IMR-90 (cell line): ENCODE data around the gene ARPC5. TPM values are rescaled to one million over a fixed set of nuclear protein-coding genes. Genes with fewer than 3 reads are reported as not detected.

Experiments used
- ATAC-seq: fragments of 200-7000 bp; cut with Tn5 transposase; 2 replicates; pipeline ENCODE4 v1.9.1; 2020; ENCODE audit warnings: low read depth, mild to moderate bottlenecking, moderate library complexity
- BruUV-seq: library from RNA; stranded (reverse); fragments of 400-500 nt; replicated peaks from 2 replicates; lab custom pipeline; 2021; lab: Mats Ljungman, UMichigan
- CTCF ChIA-PET: fragments of 300-600 bp; formaldehyde crosslinking; extraction: SDS; loops from one replicate; lab custom pipeline; 2021; ENCODE audit warnings: antibody characterized with exemption; lab: Yijun Ruan, JAX
- POLR2A ChIA-PET: fragments of 300-600 bp; sonication (Branson Sonifier 250); formaldehyde crosslinking; loops from one replicate; lab custom pipeline; 2022; ENCODE audit warnings: antibody characterized with exemption; ENCODE audit not compliant: unreplicated experiment; lab: Charles Lee
- DNase-seq: peaks from one replicate; pipeline ENCODE4 v3.0.0; 2013
- H2AFZ ChIP-seq: replicated peaks from 2 replicates; pipeline ENCODE3; 2013; ENCODE audit warnings: low read length, mild to moderate bottlenecking; ENCODE audit not compliant: poor library complexity
- H2AK5ac ChIP-seq: 2 replicates; pipeline ENCODE4 v1.6.1; 2013; ENCODE audit warnings: low read depth, low read length, inconsistent platforms
- H2AK9ac ChIP-seq: replicated peaks from 2 replicates; pipeline ENCODE3; 2013; ENCODE audit warnings: mild to moderate bottlenecking, low read depth, low read length, moderate library complexity; ENCODE audit not compliant: poor library complexity
- H2BK120ac ChIP-seq: 2 replicates; pipeline ENCODE4 v1.6.1; 2013; ENCODE audit warnings: low read depth, low read length, inconsistent platforms
- H2BK15ac ChIP-seq: 3 replicates; pipeline ENCODE4 v1.6.1; 2013; ENCODE audit warnings: low read depth, low read length, inconsistent platforms
- H2BK20ac ChIP-seq: 2 replicates; pipeline ENCODE4 v1.6.1; 2013; ENCODE audit warnings: low read depth, mild to moderate bottlenecking, inconsistent platforms, low read length, moderate library complexity
- H2BK5ac ChIP-seq: 2 replicates; pipeline ENCODE4 v1.6.1; 2013; ENCODE audit warnings: mild to moderate bottlenecking, low read depth, low read length, inconsistent platforms; ENCODE audit not compliant: poor library complexity, severe bottlenecking
- H3K14ac ChIP-seq: replicated peaks from 2 replicates; pipeline ENCODE4 v1.6.1; 2013; ENCODE audit warnings: low read depth, low read length, inconsistent platforms
- H3K18ac ChIP-seq: 2 replicates; pipeline ENCODE4 v1.6.1; 2013; ENCODE audit warnings: low read depth, low read length, control low read depth
- H3K23ac ChIP-seq: 2 replicates; pipeline ENCODE4 v1.6.1; 2013; ENCODE audit warnings: low read depth, low read length, inconsistent platforms
- H3K27ac ChIP-seq: 2 replicates; pipeline ENCODE4 v1.5.1; 2013; ENCODE audit warnings: mild to moderate bottlenecking, control low read depth, low read length; ENCODE audit not compliant: insufficient read depth
- H3K27me3 ChIP-seq: 2 replicates; pipeline ENCODE4 v1.6.1; 2013; ENCODE audit warnings: low read length; ENCODE audit not compliant: control insufficient read depth, insufficient read depth
- H3K36me3 ChIP-seq: 2 replicates; pipeline ENCODE4 v1.6.1; 2013; ENCODE audit warnings: low read length, mixed read lengths; ENCODE audit not compliant: control insufficient read depth, insufficient read depth
- H3K4ac ChIP-seq: 2 replicates; pipeline ENCODE4 v1.6.1; 2013; ENCODE audit warnings: low read depth, low read length, inconsistent platforms
- H3K4me1 ChIP-seq: 2 replicates; pipeline ENCODE4 v1.6.1; 2013; ENCODE audit warnings: low read length, mixed read lengths; ENCODE audit not compliant: control insufficient read depth, insufficient read depth
- H3K4me2 ChIP-seq: 2 replicates; pipeline ENCODE4 v1.6.1; 2013; ENCODE audit warnings: low read depth, mild to moderate bottlenecking, control low read depth, low read length, moderate library complexity
- H3K4me3 ChIP-seq: 2 replicates; pipeline ENCODE4 v1.5.1; 2013; ENCODE audit warnings: low read depth, mild to moderate bottlenecking, control low read depth, low read length, moderate library complexity; ENCODE audit not compliant: insufficient read depth
- H3K56ac ChIP-seq: 2 replicates; pipeline ENCODE4 v1.6.1; 2013; ENCODE audit warnings: low read length, inconsistent platforms; ENCODE audit not compliant: insufficient read depth; ENCODE audit errors: extremely low read depth
- H3K79me1 ChIP-seq, 2 experiments: 2 replicates each; pipeline ENCODE4 v1.6.1; 2013; ENCODE audit warnings: low read length in 2 of 2, inconsistent platforms in 1 of 2, low read depth in 1 of 2
- H3K9ac ChIP-seq: 2 replicates; pipeline ENCODE4 v1.6.1; 2013; ENCODE audit warnings: low read depth, low read length, control low read depth
- H3K9me1 ChIP-seq: 2 replicates; pipeline ENCODE4 v1.6.1; 2013; ENCODE audit warnings: low read length, inconsistent platforms; ENCODE audit not compliant: insufficient read depth
- H3K9me3 ChIP-seq: 2 replicates; pipeline ENCODE4 v1.6.1; 2013; ENCODE audit warnings: low read length; ENCODE audit not compliant: control insufficient read depth, insufficient read depth
- H4K20me1 ChIP-seq: 2 replicates; pipeline ENCODE4 v1.6.1; 2013; ENCODE audit warnings: low read length, inconsistent platforms; ENCODE audit not compliant: insufficient read depth
- H4K5ac ChIP-seq: 2 replicates; pipeline ENCODE4 v1.6.1; 2013; ENCODE audit warnings: mild to moderate bottlenecking, low read depth, low read length, control low read depth
- H4K8ac ChIP-seq, 2 experiments: 2 replicates each; pipeline ENCODE4 v1.6.1; 2013; ENCODE audit warnings: low read depth in 2 of 2, low read length in 2 of 2, control low read depth in 1 of 2, inconsistent platforms in 1 of 2
- H4K91ac ChIP-seq: 2 replicates; pipeline ENCODE4 v1.6.1; 2013; ENCODE audit warnings: low read depth, low read length, inconsistent platforms; ENCODE audit not compliant: insufficient read depth
- BHLHE40 ChIP-seq: fragments of 150-350 bp; IDR thresholded peaks from 2 replicates; pipeline ENCODE4 v1.6.1; 2016; ENCODE audit warnings: mild to moderate bottlenecking, low read depth, low read length
- CEBPB ChIP-seq: IDR thresholded peaks from 2 replicates; pipeline ENCODE4 v1.6.1; 2012; ENCODE audit warnings: low read depth, low read length, improper control_type of control experiment
- CHD1 ChIP-seq: IDR thresholded peaks from 2 replicates; pipeline ENCODE4 v1.6.1; 2012; ENCODE audit warnings: low read depth, low read length, improper control_type of control experiment
- MAFK ChIP-seq: IDR thresholded peaks from 2 replicates; pipeline ENCODE4 v1.6.1; 2012; ENCODE audit warnings: low read depth, low read length, improper control_type of control experiment
- MXI1 ChIP-seq: IDR thresholded peaks from 2 replicates; pipeline ENCODE4 v1.6.1; 2012; ENCODE audit warnings: low read depth, mild to moderate bottlenecking, low read length, moderate library complexity, borderline replicate concordance
- NFE2L2 ChIP-seq: fragments of 150-350 bp; IDR thresholded peaks from 2 replicates; pipeline ENCODE4 v1.6.1; 2016; ENCODE audit warnings: low read depth, mild to moderate bottlenecking, low read length
- POLR2A ChIP-seq: IDR thresholded peaks from 2 replicates; pipeline ENCODE4 v1.6.1; 2012; ENCODE audit warnings: mild to moderate bottlenecking, low read depth, low read length
- RAD21 ChIP-seq: IDR thresholded peaks from 2 replicates; pipeline ENCODE4 v1.6.1; 2012; ENCODE audit warnings: low read length, improper control_type of control experiment
- RFX5 ChIP-seq: IDR thresholded peaks from 2 replicates; pipeline ENCODE4 v1.8.0; 2012; ENCODE audit warnings: low read depth, mild to moderate bottlenecking, low read length, moderate library complexity
- SMC3 ChIP-seq: fragments of 150-350 bp; IDR thresholded peaks from 2 replicates; pipeline ENCODE4 v1.6.1; 2016; ENCODE audit warnings: low read depth, mild to moderate bottlenecking, antibody characterized with exemption, low read length, moderate library complexity
- WGBS, 2 experiments: methylation state at CpG; one replicate each; pipeline versions ENCODE4 v1.1.5 to v1.1.7; 2013; ENCODE audit warnings: missing lambda C conversion rate in 2 of 2; ENCODE audit not compliant: insufficient read length in 1 of 2; ENCODE audit errors: extremely low coverage in 2 of 2; 5-methylcytosine and 5-hydroxymethylcytosine counted together
- dilution Hi-C: fragments of 300-500 bp; cut with HindIII; formaldehyde crosslinking; loops from one replicate; pipeline ENCODE4 v1.14.3; 2018; ENCODE audit warnings: low sequenced_read_pairs; ENCODE audit not compliant: unreplicated experiment
- in situ Hi-C: fragments of 300-500 bp; cut with MboI; formaldehyde crosslinking; loops from 3 replicates; pipeline ENCODE4 v1.14.3; 2019; ENCODE audit warnings: low sequenced_read_pairs, inconsistent platforms, mixed read lengths
- intact Hi-C: fragments of 100-400 bp; cut with micrococcal nuclease; formaldehyde crosslinking; loops from 2 replicates; pipeline ENCODE4 v1.10.0; 2022
- polyA plus RNA-seq, 3 experiments: library from polyadenylated mRNA; depleted of rRNA; stranded (reverse); fragments of >200 nt; gene quantifications; 2 replicates each; pipeline ENCODE4 v1.2.3, GENCODE V29; 2012; ENCODE audit warnings: low replicate concordance in 1 of 3
- total RNA-seq: library from RNA; depleted of rRNA; stranded (reverse); fragments of >200 nt; gene quantifications from 2 replicates; pipeline ENCODE4 v1.2.3, GENCODE V29; 2012
- TF ChIP-seq, protein P1 (sequence below): fragments of 150-350 bp; IDR thresholded peaks from 2 replicates; pipeline ENCODE4 v1.6.1; 2016; ENCODE audit warnings: low read depth, mild to moderate bottlenecking, low read length, moderate library complexity, borderline replicate concordance

Gene ARPC5
- total and polyA plus RNA-seq, 2 of the 4 experiments (the other 2 are of a cell fraction): 132 to 212 TPM

DNA sequence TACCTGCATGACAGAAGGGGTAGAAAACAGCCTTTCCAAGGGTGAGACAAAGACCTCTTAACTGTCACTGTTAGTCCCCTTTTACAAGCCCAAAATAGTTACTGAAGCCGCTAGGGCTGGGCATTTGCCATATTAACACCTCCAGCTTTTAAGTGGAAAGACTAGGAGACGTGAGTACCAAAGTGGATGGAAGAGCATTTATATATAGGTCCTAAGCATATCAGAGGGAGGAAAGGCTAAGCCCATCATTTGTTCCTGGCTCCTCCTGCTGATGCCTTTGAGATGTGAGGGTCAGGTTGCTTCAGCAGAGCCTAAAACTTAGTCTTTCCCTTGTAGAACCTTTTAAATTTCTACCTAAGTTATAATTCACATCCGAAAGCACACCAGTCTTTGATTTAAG lies 43.2 kb upstream of the ARPC5 start:
- H3K27ac ChIP-seq: no peak overlapping the region
- no peaks in the 10 kb centered on the region for H3K27me3 ChIP-seq
- DNase-seq (no peak), ATAC-seq (no peak)
- H4K20me1 ChIP-seq: no peaks in the 10 kb centered on the region
- no peak overlapping the region for H2BK20ac ChIP-seq
- no peak overlapping the region for H3K4ac ChIP-seq
- H3K79me1 ChIP-seq: peaks cover 0 to 4% of the 10 kb centered on the region in 2 experiments; a peak in 2 of 4 replicates
- H2BK15ac ChIP-seq: no peak overlapping the region
- H2BK120ac ChIP-seq: no peak overlapping the region
- no peak overlapping the region for H3K9ac ChIP-seq
- no peak overlapping the region for H3K4me2 ChIP-seq
- no peak overlapping the region for H3K4me3 ChIP-seq
- no peak overlapping the region for H2BK5ac ChIP-seq
- no peak overlapping the region for H3K23ac ChIP-seq
- H3K56ac ChIP-seq: no peak overlapping the region
- in situ Hi-C loops: no loop called here
- H3K36me3 ChIP-seq: no peaks in the 10 kb centered on the region
- H3K9me1 ChIP-seq: no peaks in the 10 kb centered on the region
- no peak overlapping the region for H4K8ac ChIP-seq
- CTCF ChIA-PET: no interaction called here
- BruUV-seq: no TSS peak
- no peak overlapping the region for H3K14ac ChIP-seq
- no peak overlapping the region for H3K18ac ChIP-seq
- no peak overlapping the region for H2AK5ac ChIP-seq
- H3K9me3 ChIP-seq: no peaks in the 10 kb centered on the region
- TF ChIP-seq RAD21: no peak
- TF ChIP-seq CEBPB: no peak
- TF ChIP-seq MXI1: no peak
- TF ChIP-seq SMC3: no peak
- TF ChIP-seq CHD1: no peak
- TF ChIP-seq POLR2A: no peak
- no peak for TF ChIP-seq NFE2L2
- no peak for TF ChIP-seq MAFK
- TF ChIP-seq, protein P1, sequence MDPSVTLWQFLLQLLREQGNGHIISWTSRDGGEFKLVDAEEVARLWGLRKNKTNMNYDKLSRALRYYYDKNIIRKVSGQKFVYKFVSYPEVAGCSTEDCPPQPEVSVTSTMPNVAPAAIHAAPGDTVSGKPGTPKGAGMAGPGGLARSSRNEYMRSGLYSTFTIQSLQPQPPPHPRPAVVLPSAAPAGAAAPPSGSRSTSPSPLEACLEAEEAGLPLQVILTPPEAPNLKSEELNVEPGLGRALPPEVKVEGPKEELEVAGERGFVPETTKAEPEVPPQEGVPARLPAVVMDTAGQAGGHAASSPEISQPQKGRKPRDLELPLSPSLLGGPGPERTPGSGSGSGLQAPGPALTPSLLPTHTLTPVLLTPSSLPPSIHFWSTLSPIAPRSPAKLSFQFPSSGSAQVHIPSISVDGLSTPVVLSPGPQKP: no peak
- no peak for TF ChIP-seq BHLHE40
- TF ChIP-seq RFX5: no peak
- no CpG with 5 or more reads among the region's 3 CpGs for WGBS, 2 experiments
- no peaks in the 10 kb centered on the region; the same call in 1 of the 2 replicates for H3K4me1 ChIP-seq
- POLR2A ChIA-PET: no interaction called here
- dilution Hi-C loops: no loop called here
- no peak overlapping the region for H2AFZ ChIP-seq
- H4K5ac ChIP-seq: no peak overlapping the region
- intact Hi-C loops: no loop called here
- H4K91ac ChIP-seq: no peak overlapping the region
- H2AK9ac ChIP-seq: no peak overlapping the region
